Measurements from ENCODE around the gene CACNB4.

DNA sequence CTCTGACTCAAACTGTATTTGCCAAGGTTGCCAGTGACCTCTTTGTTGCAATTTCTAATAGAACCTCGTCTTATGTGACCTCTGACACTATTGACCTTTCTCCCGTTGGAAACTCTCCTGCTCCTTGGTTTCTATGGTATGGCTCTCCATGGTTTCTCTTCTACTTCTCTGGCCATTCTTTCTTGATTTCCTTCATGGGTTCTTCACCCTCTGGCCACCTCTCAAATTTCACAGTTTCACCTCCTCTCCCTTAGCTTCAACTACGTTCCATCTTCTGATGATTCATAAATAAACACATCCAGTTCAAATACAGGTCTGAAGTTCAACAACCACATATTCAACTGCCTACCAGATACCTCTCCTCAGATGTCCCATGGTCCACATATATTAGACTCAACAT, 109.5 kb downstream of the CACNB4 start:
- TF ChIP-seq CTCF (IDR thresholded peaks at IDR 0.05) (no peak), TCF7L2 (IDR thresholded peaks at IDR 0.05; ENCODE audit: low read depth, low read length) (no peak), POLR2AphosphoS5 (IDR thresholded peaks at IDR 0.05; ENCODE audit: low read depth, low read length) (no peak), SIN3A (IDR thresholded peaks at IDR 0.05; ENCODE audit: borderline replicate concordance, insufficient read depth, low read depth, low read length) (no peak)
- TF ChIP-seq, protein P1, sequence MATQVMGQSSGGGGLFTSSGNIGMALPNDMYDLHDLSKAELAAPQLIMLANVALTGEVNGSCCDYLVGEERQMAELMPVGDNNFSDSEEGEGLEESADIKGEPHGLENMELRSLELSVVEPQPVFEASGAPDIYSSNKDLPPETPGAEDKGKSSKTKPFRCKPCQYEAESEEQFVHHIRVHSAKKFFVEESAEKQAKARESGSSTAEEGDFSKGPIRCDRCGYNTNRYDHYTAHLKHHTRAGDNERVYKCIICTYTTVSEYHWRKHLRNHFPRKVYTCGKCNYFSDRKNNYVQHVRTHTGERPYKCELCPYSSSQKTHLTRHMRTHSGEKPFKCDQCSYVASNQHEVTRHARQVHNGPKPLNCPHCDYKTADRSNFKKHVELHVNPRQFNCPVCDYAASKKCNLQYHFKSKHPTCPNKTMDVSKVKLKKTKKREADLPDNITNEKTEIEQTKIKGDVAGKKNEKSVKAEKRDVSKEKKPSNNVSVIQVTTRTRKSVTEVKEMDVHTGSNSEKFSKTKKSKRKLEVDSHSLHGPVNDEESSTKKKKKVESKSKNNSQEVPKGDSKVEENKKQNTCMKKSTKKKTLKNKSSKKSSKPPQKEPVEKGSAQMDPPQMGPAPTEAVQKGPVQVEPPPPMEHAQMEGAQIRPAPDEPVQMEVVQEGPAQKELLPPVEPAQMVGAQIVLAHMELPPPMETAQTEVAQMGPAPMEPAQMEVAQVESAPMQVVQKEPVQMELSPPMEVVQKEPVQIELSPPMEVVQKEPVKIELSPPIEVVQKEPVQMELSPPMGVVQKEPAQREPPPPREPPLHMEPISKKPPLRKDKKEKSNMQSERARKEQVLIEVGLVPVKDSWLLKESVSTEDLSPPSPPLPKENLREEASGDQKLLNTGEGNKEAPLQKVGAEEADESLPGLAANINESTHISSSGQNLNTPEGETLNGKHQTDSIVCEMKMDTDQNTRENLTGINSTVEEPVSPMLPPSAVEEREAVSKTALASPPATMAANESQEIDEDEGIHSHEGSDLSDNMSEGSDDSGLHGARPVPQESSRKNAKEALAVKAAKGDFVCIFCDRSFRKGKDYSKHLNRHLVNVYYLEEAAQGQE (IDR thresholded peaks at IDR 0.05; ENCODE audit: insufficient read depth in 1 of 2, low read depth in 2 of 2, low read length in 1 of 2): no peak

Measured in Panc1 (cell line).